Brain microvascular endothelial cell (primary cell): Measurements from ENCODE around the gene CALN1.

ENCODE experiments used
- DNase-seq: peaks from one replicate; pipeline ENCODE4 v3.0.0-alpha.2; 2020
- H3K27ac ChIP-seq: fragments of 250-450 bp; sonication (Bioruptor Pico); 2 replicates; pipeline ENCODE4 v1.5.1; 2020; ENCODE audit warnings: mild to moderate bottlenecking, moderate library complexity
- H3K27me3 ChIP-seq: fragments of 250-450 bp; sonication (Bioruptor Pico); replicated peaks from 2 replicates; pipeline ENCODE4 v1.5.1; 2020; ENCODE audit warnings: mild to moderate bottlenecking
- H3K36me3 ChIP-seq: fragments of 250-450 bp; sonication (Bioruptor Pico); replicated peaks from 2 replicates; pipeline ENCODE4 v1.5.1; 2020; ENCODE audit warnings: mild to moderate bottlenecking
- H3K4me3 ChIP-seq: 2 replicates; pipeline ENCODE4 v1.5.1; 2011; ENCODE audit warnings: low read depth, mild to moderate bottlenecking, control low read depth, low read length, moderate library complexity
- in situ Hi-C: cut with HindIII; loops from 2 replicates; pipeline ENCODE4 v1.10.0; 2017; ENCODE audit warnings: low sequenced_read_pairs, low pct_ligation_motif_present
- TF ChIP-seq, protein P1 (sequence below): IDR thresholded peaks from 2 replicates; pipeline ENCODE4 v1.5.1; 2011; ENCODE audit warnings: low read depth, mild to moderate bottlenecking, moderate library complexity, low read length, control low read depth, inconsistent platforms; ENCODE audit errors: missing control alignments

The CALN1 gene

DNA sequence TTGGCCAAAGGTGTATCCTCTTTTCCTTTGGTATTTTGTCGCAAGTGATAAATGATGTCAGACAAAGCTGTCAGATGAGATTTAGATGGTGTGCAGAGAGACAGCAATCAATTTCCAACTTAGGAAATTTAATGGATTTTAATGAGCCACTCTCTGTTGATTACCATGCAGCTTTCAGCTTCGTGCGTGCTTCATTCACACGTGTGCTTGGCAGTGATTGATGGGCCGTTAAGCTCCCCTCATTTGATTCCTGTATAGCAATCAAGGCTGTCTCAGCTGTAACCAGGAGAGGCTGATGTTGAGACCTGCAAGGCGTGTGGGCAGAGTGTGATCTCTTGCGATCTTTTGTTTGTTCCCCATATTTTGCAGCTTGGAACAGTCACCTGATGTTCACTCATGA is 439.6 kb downstream of the CALN1 start:
- Histone ChIP-seq H3K36me3 (no peaks in the 10 kb centered on the region), H3K27me3 (no peaks in the 10 kb centered on the region), H3K4me3 (no peak overlapping the region), H3K27ac (no peak overlapping the region)
- in situ Hi-C loops, result no loop called here
- DNase-seq, result no peak
- TF ChIP-seq, protein P1, sequence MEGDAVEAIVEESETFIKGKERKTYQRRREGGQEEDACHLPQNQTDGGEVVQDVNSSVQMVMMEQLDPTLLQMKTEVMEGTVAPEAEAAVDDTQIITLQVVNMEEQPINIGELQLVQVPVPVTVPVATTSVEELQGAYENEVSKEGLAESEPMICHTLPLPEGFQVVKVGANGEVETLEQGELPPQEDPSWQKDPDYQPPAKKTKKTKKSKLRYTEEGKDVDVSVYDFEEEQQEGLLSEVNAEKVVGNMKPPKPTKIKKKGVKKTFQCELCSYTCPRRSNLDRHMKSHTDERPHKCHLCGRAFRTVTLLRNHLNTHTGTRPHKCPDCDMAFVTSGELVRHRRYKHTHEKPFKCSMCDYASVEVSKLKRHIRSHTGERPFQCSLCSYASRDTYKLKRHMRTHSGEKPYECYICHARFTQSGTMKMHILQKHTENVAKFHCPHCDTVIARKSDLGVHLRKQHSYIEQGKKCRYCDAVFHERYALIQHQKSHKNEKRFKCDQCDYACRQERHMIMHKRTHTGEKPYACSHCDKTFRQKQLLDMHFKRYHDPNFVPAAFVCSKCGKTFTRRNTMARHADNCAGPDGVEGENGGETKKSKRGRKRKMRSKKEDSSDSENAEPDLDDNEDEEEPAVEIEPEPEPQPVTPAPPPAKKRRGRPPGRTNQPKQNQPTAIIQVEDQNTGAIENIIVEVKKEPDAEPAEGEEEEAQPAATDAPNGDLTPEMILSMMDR, result no peak

DNA sequence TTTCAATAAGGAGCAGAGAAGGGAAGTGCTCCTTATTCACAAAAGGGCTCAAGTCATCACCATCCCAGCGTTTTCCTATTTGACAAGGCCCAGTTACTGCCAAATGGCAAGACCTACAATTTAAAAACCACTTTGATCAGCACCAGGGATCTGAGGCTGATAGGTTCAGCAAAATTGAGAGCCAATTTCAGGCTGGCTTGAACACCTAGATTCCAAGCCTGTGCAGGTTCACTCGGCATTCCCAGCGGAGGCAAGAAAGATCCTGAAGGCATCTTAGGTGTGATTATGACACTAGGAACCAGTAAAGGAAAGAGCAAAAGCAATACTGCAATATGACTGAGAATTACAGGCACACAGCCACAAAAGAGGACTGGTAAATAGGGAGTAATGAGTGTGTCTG is 441.4 kb downstream of the CALN1 start:
- no peaks in the 10 kb centered on the region for H3K27me3 ChIP-seq
- TF ChIP-seq, protein P1, result no peak
- no peaks in the 10 kb centered on the region for H3K36me3 ChIP-seq
- no peak overlapping the region for H3K27ac ChIP-seq
- no peak overlapping the region for H3K4me3 ChIP-seq
- DNase-seq, result no peak
- in situ Hi-C loops, result no loop called here

DNA sequence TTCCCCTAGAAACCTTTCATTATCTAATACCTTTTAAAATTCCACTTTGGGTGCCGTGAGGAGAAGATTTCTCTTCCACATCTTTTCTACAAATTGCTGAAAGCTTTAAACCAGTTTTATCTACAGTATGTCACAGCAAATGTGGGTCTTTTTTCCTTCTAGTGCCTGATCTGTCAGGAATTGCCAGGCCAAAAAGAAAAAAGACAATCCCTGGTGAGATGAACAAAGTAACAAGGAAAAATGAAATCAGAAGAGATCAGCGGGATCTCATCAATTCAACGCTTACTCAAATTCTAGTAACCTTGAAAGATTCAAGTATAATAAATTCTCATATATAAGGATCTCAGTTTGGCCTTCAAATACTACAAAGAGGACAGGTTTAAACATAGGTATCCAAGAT is 449.5 kb downstream of the CALN1 start:
- no peaks in the 10 kb centered on the region for H3K27me3 ChIP-seq
- no peaks in the 10 kb centered on the region for H3K36me3 ChIP-seq
- in situ Hi-C loops, result no loop called here
- DNase-seq, result no peak
- TF ChIP-seq, protein P1, result no peak
- H3K27ac ChIP-seq, result no peak overlapping the region
- H3K4me3 ChIP-seq, result no peak overlapping the region

DNA sequence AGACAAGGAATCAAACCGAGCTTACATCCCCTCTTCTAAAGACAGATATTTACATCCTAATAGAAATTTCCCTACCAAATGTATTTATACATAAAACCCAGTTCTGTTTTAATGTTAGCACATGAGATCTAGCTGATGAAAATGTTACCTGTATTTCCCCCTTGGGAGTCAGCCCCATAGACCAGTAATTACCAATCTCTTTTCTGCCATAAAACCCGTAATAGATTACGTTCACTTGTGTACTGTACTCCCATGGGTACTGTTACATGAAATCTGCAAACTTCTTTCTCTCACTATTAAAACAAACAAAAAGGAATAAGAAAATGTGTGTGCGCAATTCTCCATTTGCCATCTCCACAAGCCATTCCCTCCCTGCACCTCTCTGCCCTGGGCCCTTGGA is 450.9 kb downstream of the CALN1 start:
- H3K27ac ChIP-seq, result no peak overlapping the region
- TF ChIP-seq, protein P1, result no peak
- no peak overlapping the region for H3K4me3 ChIP-seq
- no peaks in the 10 kb centered on the region for H3K36me3 ChIP-seq
- no peaks in the 10 kb centered on the region for H3K27me3 ChIP-seq
- in situ Hi-C loops, result no loop called here
- DNase-seq, result no peak

DNA sequence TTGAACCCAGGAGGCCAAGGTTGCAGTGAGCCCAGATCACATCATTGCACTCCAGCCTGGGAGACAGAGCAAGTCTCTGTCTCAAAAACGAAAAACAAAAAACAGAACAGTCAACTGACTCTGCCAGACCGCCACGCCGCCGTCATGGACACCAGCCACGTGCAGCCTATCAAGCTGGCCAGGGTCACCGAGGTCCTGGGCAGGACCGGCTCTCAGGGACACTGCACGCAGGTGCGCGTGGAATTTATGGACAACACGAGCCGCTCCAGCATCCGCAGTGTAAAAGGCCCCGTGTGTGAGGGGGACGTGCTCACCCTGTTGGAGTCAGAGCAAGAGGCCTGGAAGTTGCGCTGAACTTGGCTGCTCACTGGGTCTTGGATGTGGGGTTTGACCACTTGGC is 470.0 kb downstream of the CALN1 start:
- Histone ChIP-seq H3K27me3 (no peaks in the 10 kb centered on the region), H3K36me3 (no peaks in the 10 kb centered on the region), H3K27ac (no peak overlapping the region), H3K4me3 (no peak overlapping the region)
- TF ChIP-seq, protein P1, result no peak
- in situ Hi-C loops, result no loop called here
- no peak for DNase-seq

DNA sequence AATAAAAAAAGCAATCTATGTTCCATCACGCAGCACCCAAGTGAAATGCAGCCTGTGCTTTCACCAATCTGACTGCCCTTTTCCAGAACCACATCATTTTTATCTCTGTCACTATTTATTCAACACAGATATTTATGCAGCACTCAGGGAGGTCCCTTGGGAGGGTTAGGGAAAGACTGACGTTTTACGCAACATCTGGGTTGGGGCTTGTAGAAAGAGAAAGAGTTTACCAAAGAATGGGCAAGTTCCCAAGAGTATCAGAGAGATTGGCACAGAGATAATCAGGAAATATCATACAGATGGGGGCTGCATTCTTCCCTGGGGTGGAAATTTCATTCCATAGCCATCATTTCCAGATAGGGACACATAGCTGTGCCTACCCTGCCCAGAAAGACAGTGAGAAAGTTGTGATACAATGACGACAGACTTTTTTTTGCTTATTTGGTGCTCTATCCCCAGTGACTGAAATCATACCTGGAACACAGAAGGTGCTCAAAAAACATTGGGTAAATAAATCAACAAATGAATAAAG is 474.2 kb downstream of the CALN1 start:
- H3K27ac ChIP-seq, result no peak overlapping the region
- no peak for DNase-seq
- in situ Hi-C loops, result no loop called here
- no peak overlapping the region for H3K4me3 ChIP-seq
- TF ChIP-seq, protein P1, result no peak
- no peaks in the 10 kb centered on the region for H3K36me3 ChIP-seq
- no peaks in the 10 kb centered on the region for H3K27me3 ChIP-seq
